Suprapubic skin (tissue), 4 donors: ENCODE measurements around the gene DEK. TPM values are rescaled to one million over a fixed set of nuclear protein-coding genes. Genes with fewer than 3 reads are reported as not detected.

ENCODE experiments used
- DNase-seq, 2 donors: peaks; one replicate each; pipeline ENCODE4 v3.0.0-alpha.2; 2019; ENCODE audit warnings: low spot score in 2 of 2
- H3K27ac ChIP-seq: fragments of 200-600 bp; sonication (generic); one replicate; pipeline ENCODE4 v1.5.1; 2019
- H3K27me3 ChIP-seq: fragments of 200-600 bp; sonication (generic); one replicate; pipeline ENCODE4 v1.5.1; 2019
- H3K36me3 ChIP-seq: fragments of 200-600 bp; sonication (generic); one replicate; pipeline ENCODE4 v1.5.1; 2019
- H3K4me1 ChIP-seq: fragments of 200-600 bp; sonication (generic); one replicate; pipeline ENCODE4 v1.5.1; 2019
- H3K4me3 ChIP-seq: fragments of 200-600 bp; sonication (generic); one replicate; pipeline ENCODE4 v1.5.1; 2019; ENCODE audit warnings: mild to moderate bottlenecking
- H3K9me3 ChIP-seq: fragments of 200-600 bp; sonication (generic); one replicate; pipeline ENCODE4 v1.5.1; 2019
- EP300 ChIP-seq: sonication (generic); formaldehyde crosslinking; IDR thresholded peaks from one replicate; pipeline ENCODE4 v1.6.1; 2017; ENCODE audit warnings: antibody characterized with exemption
- POLR2A ChIP-seq, 2 donors: fragments of 450-650 bp; IDR thresholded peaks; one replicate each; pipeline ENCODE4 v1.6.1; 2017; ENCODE audit warnings: antibody characterized with exemption in 2 of 2, mild to moderate bottlenecking in 2 of 2, moderate library complexity in 2 of 2
- POLR2AphosphoS5 ChIP-seq, 3 donors: sonication (generic); formaldehyde crosslinking; IDR thresholded peaks; one replicate each; pipeline ENCODE4 v1.6.1; 2017; ENCODE audit warnings: antibody characterized with exemption in 3 of 3
- WGBS: methylation state at CpG from one replicate; pipeline ENCODE4 v1.1.5; 2018; 5-methylcytosine and 5-hydroxymethylcytosine counted together
- total RNA-seq, 4 donors: library from RNA; depleted of rRNA; stranded (reverse); fragments of >200 nt; gene quantifications; one replicate each; pipeline ENCODE4 v1.1.0, GENCODE V29; 2016
- TF ChIP-seq, protein P1 (sequence below), 2 donors: fragments of 200-600 bp in 1 of 2; fragments of 450-650 bp in 1 of 2; sonication (generic) in 1 of 2; IDR thresholded peaks; one replicate each; pipeline ENCODE4 v1.5.1; 2016 to 2019; ENCODE audit warnings: antibody characterized with exemption in 2 of 2, mild to moderate bottlenecking in 1 of 2, moderate library complexity in 1 of 2

DEK gene
- total RNA-seq, 4 donors from 2014 or later, result 57.6 to 90.3 (median 64.4) TPM

GRCh38 chr6:18244251-18244650, 20.1 kb downstream of the DEK start:
- H3K9me3 ChIP-seq, result no peaks in the 10 kb centered on the region
- no peak overlapping the region for H3K4me3 ChIP-seq
- H3K36me3 ChIP-seq, result peaks cover 44% of the 10 kb centered on the region
- H3K27ac ChIP-seq, result no peak overlapping the region
- H3K27me3 ChIP-seq, result no peaks in the 10 kb centered on the region
- H3K4me1 ChIP-seq, result peaks cover 8% of the 10 kb centered on the region
- DNase-seq, result no peak
- WGBS, result 87% methylated on average over 2 of the region's 2 CpGs
- TF ChIP-seq POLR2AphosphoS5 (IDR thresholded peaks at IDR 0.05), result no peak
- no peak for TF ChIP-seq POLR2A (IDR thresholded peaks at IDR 0.05)
- TF ChIP-seq, protein P1, sequence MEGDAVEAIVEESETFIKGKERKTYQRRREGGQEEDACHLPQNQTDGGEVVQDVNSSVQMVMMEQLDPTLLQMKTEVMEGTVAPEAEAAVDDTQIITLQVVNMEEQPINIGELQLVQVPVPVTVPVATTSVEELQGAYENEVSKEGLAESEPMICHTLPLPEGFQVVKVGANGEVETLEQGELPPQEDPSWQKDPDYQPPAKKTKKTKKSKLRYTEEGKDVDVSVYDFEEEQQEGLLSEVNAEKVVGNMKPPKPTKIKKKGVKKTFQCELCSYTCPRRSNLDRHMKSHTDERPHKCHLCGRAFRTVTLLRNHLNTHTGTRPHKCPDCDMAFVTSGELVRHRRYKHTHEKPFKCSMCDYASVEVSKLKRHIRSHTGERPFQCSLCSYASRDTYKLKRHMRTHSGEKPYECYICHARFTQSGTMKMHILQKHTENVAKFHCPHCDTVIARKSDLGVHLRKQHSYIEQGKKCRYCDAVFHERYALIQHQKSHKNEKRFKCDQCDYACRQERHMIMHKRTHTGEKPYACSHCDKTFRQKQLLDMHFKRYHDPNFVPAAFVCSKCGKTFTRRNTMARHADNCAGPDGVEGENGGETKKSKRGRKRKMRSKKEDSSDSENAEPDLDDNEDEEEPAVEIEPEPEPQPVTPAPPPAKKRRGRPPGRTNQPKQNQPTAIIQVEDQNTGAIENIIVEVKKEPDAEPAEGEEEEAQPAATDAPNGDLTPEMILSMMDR (IDR thresholded peaks at IDR 0.05), result no peak
- no peak for TF ChIP-seq EP300

DNA sequence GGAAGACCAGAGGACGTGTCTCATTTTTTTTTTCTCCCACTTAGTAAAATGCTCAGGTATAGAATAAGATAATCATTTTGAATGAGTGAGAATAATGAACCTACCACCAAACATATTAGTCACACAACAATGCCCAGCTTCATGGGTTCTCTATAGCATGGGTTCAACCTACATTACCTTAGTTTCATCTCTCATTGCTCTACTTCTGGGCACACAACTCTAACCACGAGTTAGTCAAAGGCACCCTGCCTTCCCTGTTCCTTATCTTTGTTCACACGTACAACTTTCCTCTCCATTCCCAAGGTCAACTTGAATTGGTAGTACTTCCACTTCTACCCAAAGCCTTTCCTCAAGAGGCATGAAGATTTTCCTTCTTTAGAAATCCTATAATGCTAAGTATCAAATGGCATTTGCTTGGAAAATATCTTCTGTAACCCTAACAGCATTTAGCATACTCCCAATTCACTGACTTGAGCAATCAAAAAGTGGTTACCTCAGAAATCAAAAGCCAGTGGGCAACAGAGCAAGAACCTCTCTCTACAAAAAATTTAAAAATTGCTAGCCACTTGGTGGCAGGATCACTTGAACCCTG, 20.9 kb downstream of the DEK start:
- Histone ChIP-seq H3K4me3 (no peak overlapping the region), H3K27me3 (no peaks in the 10 kb centered on the region), H3K9me3 (no peaks in the 10 kb centered on the region), H3K27ac (no peak overlapping the region), H3K4me1 (peaks cover 8% of the 10 kb centered on the region), H3K36me3 (peaks cover 40% of the 10 kb centered on the region)
- WGBS, result 90% methylated on average over 3 of the region's 3 CpGs
- TF ChIP-seq POLR2A (IDR thresholded peaks at IDR 0.05) (no peak), POLR2AphosphoS5 (IDR thresholded peaks at IDR 0.05) (no peak), EP300 (no peak)
- TF ChIP-seq, protein P1 (IDR thresholded peaks at IDR 0.05), result no peak
- no peak for DNase-seq

GRCh38 chr6:18242062-18242851, 22.1 kb downstream of the DEK start:
- Histone ChIP-seq H3K4me3 (no peak overlapping the region), H3K27ac (no peak overlapping the region), H3K27me3 (no peaks in the 10 kb centered on the region), H3K36me3 (peaks cover 37% of the 10 kb centered on the region), H3K9me3 (no peaks in the 10 kb centered on the region), H3K4me1 (peaks cover 8% of the 10 kb centered on the region)
- no peak for DNase-seq
- WGBS, result 90% methylated on average over 11 of the region's 11 CpGs
- no peak for TF ChIP-seq POLR2AphosphoS5 (IDR thresholded peaks at IDR 0.05)
- TF ChIP-seq EP300, result no peak
- TF ChIP-seq POLR2A (IDR thresholded peaks at IDR 0.05), result no peak
- TF ChIP-seq, protein P1 (IDR thresholded peaks at IDR 0.05), result no peak

DNA sequence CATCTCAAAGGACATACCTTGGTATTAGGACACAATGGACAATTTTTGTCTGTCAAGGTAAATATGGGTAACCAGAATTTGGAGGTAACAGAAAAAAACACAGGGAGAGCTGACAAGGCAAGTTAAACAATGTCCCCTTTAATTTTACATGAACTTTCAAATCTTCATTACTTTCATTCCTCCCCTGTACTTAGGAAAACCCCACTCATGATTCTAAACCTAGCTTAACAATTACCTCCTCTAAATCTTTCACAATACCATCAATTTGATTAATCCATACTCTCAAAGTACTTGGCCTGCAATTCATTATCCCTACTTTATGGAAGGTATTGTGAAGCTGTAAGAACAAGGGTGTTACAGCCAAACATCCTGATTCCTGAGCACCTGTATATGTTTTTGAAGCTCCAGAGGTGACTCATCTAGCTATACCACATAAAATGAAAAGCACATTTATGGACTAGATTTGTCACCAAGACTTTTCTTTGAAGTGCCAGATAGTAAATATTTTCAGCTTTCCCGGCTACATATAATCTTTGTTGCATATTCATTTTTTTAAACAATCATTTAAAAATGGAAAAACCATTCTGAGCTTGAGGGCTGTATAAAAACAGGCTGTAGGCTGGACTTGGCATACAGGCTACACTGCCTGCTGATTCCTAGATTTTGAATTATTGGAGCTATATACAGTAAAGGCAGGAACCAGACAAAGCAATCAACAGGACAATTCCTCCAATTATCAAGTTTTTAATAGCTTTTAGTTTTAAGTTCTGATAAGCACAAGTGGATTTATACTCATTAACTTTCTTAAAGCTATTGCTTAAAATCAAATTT, 22.9 kb downstream of the DEK start:
- peaks cover 8% of the 10 kb centered on the region for H3K4me1 ChIP-seq
- H3K9me3 ChIP-seq, result no peaks in the 10 kb centered on the region
- H3K27me3 ChIP-seq, result no peaks in the 10 kb centered on the region
- no peak overlapping the region for H3K4me3 ChIP-seq
- WGBS, result 50% methylated on average over 1 of the region's 1 CpG
- peaks cover 43% of the 10 kb centered on the region for H3K36me3 ChIP-seq
- no peak overlapping the region for H3K27ac ChIP-seq
- TF ChIP-seq, protein P1 (IDR thresholded peaks at IDR 0.05), result no peak
- TF ChIP-seq POLR2A (IDR thresholded peaks at IDR 0.05), result no peak
- no peak for TF ChIP-seq EP300
- no peak for TF ChIP-seq POLR2AphosphoS5 (IDR thresholded peaks at IDR 0.05)
- DNase-seq, result no peak

DNA sequence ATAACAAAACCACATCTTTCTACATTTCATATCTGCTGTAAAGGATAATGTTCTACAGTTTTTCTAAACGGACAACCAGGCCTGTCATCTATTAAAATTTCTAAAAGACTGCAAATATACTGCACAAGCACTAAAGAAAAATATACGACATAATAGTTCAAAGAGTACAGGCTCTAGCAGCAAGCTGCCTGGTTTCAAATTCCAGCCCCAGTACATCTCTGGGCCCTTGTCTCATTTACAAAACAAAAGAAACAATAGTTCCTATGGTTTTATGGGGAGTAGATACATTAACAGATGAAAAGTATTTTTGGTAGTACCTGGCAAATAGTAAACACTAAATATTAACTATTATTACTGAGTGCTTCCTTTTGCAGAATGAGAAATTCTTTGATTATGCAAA, 24.1 kb downstream of the DEK start:
- no peak overlapping the region for H3K4me3 ChIP-seq
- no peak overlapping the region for H3K27ac ChIP-seq
- no peak for DNase-seq
- TF ChIP-seq POLR2AphosphoS5 (IDR thresholded peaks at IDR 0.05) (no peak), POLR2A (IDR thresholded peaks at IDR 0.05) (no peak), EP300 (no peak)
- TF ChIP-seq, protein P1 (IDR thresholded peaks at IDR 0.05), result no peak
- peaks cover 46% of the 10 kb centered on the region for H3K36me3 ChIP-seq
- WGBS, result 73% methylated on average over 2 of the region's 2 CpGs
- H3K27me3 ChIP-seq, result no peaks in the 10 kb centered on the region
- H3K4me1 ChIP-seq, result peaks cover 8% of the 10 kb centered on the region
- no peaks in the 10 kb centered on the region for H3K9me3 ChIP-seq
